Neural progenitor cell (in vitro differentiated cells): ENCODE data around the gene MRPL47.

Experiments
- CTCF ChIP-seq: fragments of 200-600 bp; sonication (generic); IDR thresholded peaks from 2 replicates; pipeline ENCODE4 v1.5.1; 2017; ENCODE audit warnings: antibody characterized with exemption, mild to moderate bottlenecking
- EZH2 ChIP-seq: fragments of 200-600 bp; sonication (generic); IDR thresholded peaks from 2 replicates; pipeline ENCODE4 v1.6.1; 2017; ENCODE audit warnings: antibody characterized with exemption, mild to moderate bottlenecking, moderate library complexity
- EZH2phosphoT487 ChIP-seq: fragments of 200-600 bp; sonication (generic); IDR thresholded peaks from 2 replicates; pipeline ENCODE4 v1.6.1; 2017; ENCODE audit warnings: antibody characterized with exemption

- no peak for TF ChIP-seq CTCF
- TF ChIP-seq EZH2: no peak
- no peak for TF ChIP-seq EZH2phosphoT487
Measured at GRCh38 chr3:179542375-179542774, 62.1 kb downstream of the MRPL47 start.
